Measurements from ENCODE around the gene CASD1.

The CASD1 gene

GRCh38 chr7:94491410-94491809 is 18.2 kb upstream of the CASD1 start:
- Histone ChIP-seq H3K4me1 (ENCODE audit: control insufficient read depth in 1 of 2, insufficient read depth in 1 of 2, low read depth in 1 of 2, low read length in 1 of 2) (no peaks in the 10 kb centered on the region), H3K4me3 (ENCODE audit: low read depth in 1 of 2, low read length in 1 of 2) (no peak overlapping the region), H3K36me3 (no peaks in the 10 kb centered on the region), H3K9me3 (no peaks in the 10 kb centered on the region), H3K27me3 (no peaks in the 10 kb centered on the region), H3K27ac (no peak overlapping the region)
- TF ChIP-seq CTCF (IDR thresholded peaks at IDR 0.05), result no peak

DNA sequence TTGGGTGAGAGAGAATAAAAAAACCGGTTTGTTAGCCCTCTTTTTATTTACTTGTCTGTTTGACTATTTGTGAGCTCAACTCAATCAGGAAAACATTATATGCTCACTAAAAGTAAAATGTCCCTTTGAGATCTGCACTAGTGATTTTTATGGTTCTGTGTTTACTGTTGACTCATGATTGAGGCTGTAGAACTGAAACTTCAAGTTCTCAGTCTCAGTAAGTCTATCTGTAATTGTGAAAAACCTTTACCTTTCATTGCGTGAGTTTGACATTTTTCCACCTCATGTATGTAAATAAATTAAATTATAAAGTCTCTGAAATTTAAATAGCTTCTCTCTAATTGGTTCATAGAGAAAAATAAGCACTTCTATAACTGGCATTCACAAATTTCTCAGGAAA is 17.0 kb upstream of the CASD1 start:
- no peak for TF ChIP-seq CTCF (IDR thresholded peaks at IDR 0.05)
- no peak overlapping the region for H3K4me3 ChIP-seq (ENCODE audit: low read depth in 1 of 2, low read length in 1 of 2)
- no peaks in the 10 kb centered on the region for H3K4me1 ChIP-seq (ENCODE audit: control insufficient read depth in 1 of 2, insufficient read depth in 1 of 2, low read depth in 1 of 2, low read length in 1 of 2)
- H3K27ac ChIP-seq, result no peak overlapping the region
- no peaks in the 10 kb centered on the region for H3K36me3 ChIP-seq
- H3K9me3 ChIP-seq, result no peaks in the 10 kb centered on the region
- H3K27me3 ChIP-seq, result no peaks in the 10 kb centered on the region

DNA sequence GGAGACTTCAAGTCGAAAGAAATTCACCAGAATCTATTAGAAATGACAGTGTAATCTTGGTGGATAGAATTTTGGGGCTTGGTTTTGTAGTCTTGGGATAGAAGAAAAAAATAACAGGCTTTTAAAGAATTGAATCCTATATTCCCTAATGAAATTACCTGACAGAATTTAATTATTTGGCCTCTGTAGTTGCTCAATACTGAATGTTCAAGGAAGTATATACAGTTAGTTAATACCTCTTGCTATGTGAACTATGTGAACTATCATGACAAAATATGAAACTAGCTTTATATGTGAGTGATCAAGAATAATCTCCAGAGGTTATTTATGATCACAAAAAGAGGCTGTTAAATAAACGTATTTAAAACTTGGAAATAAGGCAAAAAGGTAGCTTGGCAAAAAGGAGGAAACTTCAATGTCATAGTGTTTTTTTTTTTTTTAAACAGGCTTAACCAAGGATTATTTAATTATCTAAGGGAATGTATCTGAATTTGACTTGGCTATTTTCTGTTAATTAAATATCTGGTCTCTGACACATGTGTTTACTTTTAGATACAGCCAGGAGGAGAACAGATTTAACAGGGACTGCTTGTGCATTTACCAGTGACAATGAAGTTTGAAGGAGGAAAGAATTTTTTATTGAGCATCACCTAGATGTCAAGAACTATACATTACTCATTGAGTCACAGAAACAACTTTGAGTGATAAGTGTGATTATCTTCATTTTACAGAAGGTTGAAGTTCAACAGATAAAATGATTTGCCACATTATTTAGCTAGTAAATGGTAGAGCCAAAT is 11.5 kb upstream of the CASD1 start:
- Histone ChIP-seq H3K4me1 (ENCODE audit: control insufficient read depth in 1 of 2, insufficient read depth in 1 of 2, low read depth in 1 of 2, low read length in 1 of 2) (no peaks in the 10 kb centered on the region), H3K9me3 (no peaks in the 10 kb centered on the region), H3K36me3 (no peaks in the 10 kb centered on the region), H3K27me3 (no peaks in the 10 kb centered on the region), H3K27ac (no peak overlapping the region), H3K4me3 (ENCODE audit: low read depth in 1 of 2, low read length in 1 of 2) (no peak overlapping the region)
- TF ChIP-seq CTCF (IDR thresholded peaks at IDR 0.05), result no peak

DNA sequence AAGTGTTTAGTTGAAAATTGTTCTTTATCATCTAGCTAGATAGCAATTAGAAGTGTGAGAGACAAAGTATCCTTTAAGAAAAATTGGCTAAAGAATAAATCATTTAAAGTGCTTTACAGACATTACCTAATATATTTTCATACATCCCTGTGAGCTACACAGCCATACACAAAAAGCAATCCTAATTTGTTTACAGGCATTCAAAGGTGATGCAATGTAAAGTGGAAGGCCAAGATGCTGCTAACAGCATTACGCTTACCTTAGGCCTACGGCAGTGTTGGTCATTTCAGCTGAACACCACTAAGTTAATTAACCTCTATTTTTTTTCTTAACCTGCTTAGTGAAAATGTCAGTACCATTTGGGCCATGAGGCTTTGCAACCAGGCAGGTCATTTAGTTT is 10.7 kb upstream of the CASD1 start:
- peaks cover 5% of the 10 kb centered on the region for H3K27me3 ChIP-seq
- no peak overlapping the region for H3K27ac ChIP-seq
- H3K36me3 ChIP-seq, result no peaks in the 10 kb centered on the region
- no peak overlapping the region for H3K4me3 ChIP-seq (ENCODE audit: low read depth in 1 of 2, low read length in 1 of 2)
- no peaks in the 10 kb centered on the region for H3K4me1 ChIP-seq (ENCODE audit: control insufficient read depth in 1 of 2, insufficient read depth in 1 of 2, low read depth in 1 of 2, low read length in 1 of 2)
- H3K9me3 ChIP-seq, result no peaks in the 10 kb centered on the region
- TF ChIP-seq CTCF (IDR thresholded peaks at IDR 0.05), result no peak

DNA sequence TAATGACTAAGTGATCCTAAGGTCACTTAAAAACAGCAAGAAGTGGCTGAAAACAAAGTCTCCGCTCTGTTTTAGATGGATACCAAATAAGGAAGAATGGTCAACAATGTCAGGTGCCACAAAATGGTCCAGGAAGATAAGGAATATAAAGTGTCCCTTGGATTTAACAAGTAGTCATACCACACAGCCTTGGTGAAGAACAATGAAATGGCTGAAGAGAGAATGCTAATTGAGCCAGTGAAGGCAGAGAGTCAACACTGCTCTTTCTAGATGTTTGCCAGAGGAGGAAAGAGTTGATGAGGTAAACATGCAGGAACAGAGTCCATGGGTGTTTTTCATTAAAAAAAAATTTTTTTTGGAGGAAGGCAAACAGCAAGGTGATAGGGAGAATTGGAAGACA is 2.1 kb upstream of the CASD1 start:
- no peak overlapping the region for H3K27ac ChIP-seq
- no peak for TF ChIP-seq CTCF (IDR thresholded peaks at IDR 0.05)
- no peaks in the 10 kb centered on the region for H3K36me3 ChIP-seq
- peaks cover 12 to 19% of the 10 kb centered on the region in 2 experiments for H3K4me1 ChIP-seq (ENCODE audit: control insufficient read depth in 1 of 2, insufficient read depth in 1 of 2, low read depth in 1 of 2, low read length in 1 of 2)
- H3K27me3 ChIP-seq, result peaks cover 12% of the 10 kb centered on the region
- no peaks in the 10 kb centered on the region for H3K9me3 ChIP-seq
- H3K4me3 ChIP-seq (ENCODE audit: low read depth in 1 of 2, low read length in 1 of 2), result no peak overlapping the region

Data from neutrophil (primary cell).